ENCODE results near the gene MAD1L1.

The MAD1L1 gene

GRCh38 chr7:2157473-2158279 lies 75.1 kb downstream of the MAD1L1 start:
- no peak for DNase-seq (ENCODE audit: low read depth)

GRCh38 chr7:2156756-2157472 lies 75.8 kb downstream of the MAD1L1 start:
- no peak for DNase-seq (ENCODE audit: low read depth)

- no peak for DNase-seq (ENCODE audit: low read depth)
These were observed 77.9 kb downstream of the MAD1L1 start for GRCh38 chr7:2154831-2155230.

GRCh38 chr7:2154121-2154520 lies 78.6 kb downstream of the MAD1L1 start:
- no peak for DNase-seq (ENCODE audit: low read depth)

GRCh38 chr7:2152646-2153045 lies 80.1 kb downstream of the MAD1L1 start:
- no peak for DNase-seq (ENCODE audit: low read depth)

GRCh38 chr7:2151801-2152612 lies 80.7 kb downstream of the MAD1L1 start:
- DNase-seq (ENCODE audit: low read depth) = no peak

- no peak for DNase-seq (ENCODE audit: low read depth)
These were observed 81.5 kb downstream of the MAD1L1 start for GRCh38 chr7:2151237-2151636.

GRCh38 chr7:2150445-2150815 lies 82.3 kb downstream of the MAD1L1 start:
- no peak for DNase-seq (ENCODE audit: low read depth)

- no peak for DNase-seq (ENCODE audit: low read depth)
These were observed 82.9 kb downstream of the MAD1L1 start for GRCh38 chr7:2149672-2150444.

- no peak for DNase-seq (ENCODE audit: low read depth)
These were observed 83.9 kb downstream of the MAD1L1 start for GRCh38 chr7:2148814-2149213.

GRCh38 chr7:2148189-2148588 lies 84.6 kb downstream of the MAD1L1 start:
- no peak for DNase-seq (ENCODE audit: low read depth)

- DNase-seq (ENCODE audit: low read depth) = no peak
These were observed 85.9 kb downstream of the MAD1L1 start for GRCh38 chr7:2146676-2147472.

GRCh38 chr7:2145835-2146580 lies 86.7 kb downstream of the MAD1L1 start:
- DNase-seq (ENCODE audit: low read depth) = no peak

- DNase-seq (ENCODE audit: low read depth) = no peak
These were observed 87.8 kb downstream of the MAD1L1 start for GRCh38 chr7:2144926-2145325.

GRCh38 chr7:2143981-2144595 lies 88.7 kb downstream of the MAD1L1 start:
- no peak for DNase-seq (ENCODE audit: low read depth)

GRCh38 chr7:2143450-2143849 lies 89.3 kb downstream of the MAD1L1 start:
- DNase-seq (ENCODE audit: low read depth) = no peak

GRCh38 chr7:2142386-2142785 lies 90.4 kb downstream of the MAD1L1 start:
- DNase-seq (ENCODE audit: low read depth) = no peak

- DNase-seq (ENCODE audit: low read depth) = no peak
These were observed 91.1 kb downstream of the MAD1L1 start for GRCh38 chr7:2141651-2142050.

- no peak for DNase-seq (ENCODE audit: low read depth)
These were observed 91.7 kb downstream of the MAD1L1 start for GRCh38 chr7:2141021-2141410.

All from T-helper 22 cell (primary cell).